HEK293T (cell line): ENCODE measurements around the gene ZCCHC14.

Experiments
- ARNT ChIP-seq: fragments of 450-650 bp; IDR thresholded peaks from 2 replicates; pipeline ENCODE4 v1.6.1; 2017; ENCODE audit warnings: mild to moderate bottlenecking
- BHLHE40 ChIP-seq: fragments of 450-650 bp; IDR thresholded peaks from 2 replicates; pipeline ENCODE4 v1.6.1; 2016; ENCODE audit warnings: mild to moderate bottlenecking, moderate library complexity, borderline replicate concordance
- ELF4 ChIP-seq: fragments of 450-650 bp; IDR thresholded peaks from 2 replicates; pipeline ENCODE4 v1.6.1; 2017; ENCODE audit warnings: antibody characterized with exemption
- FOXA1 ChIP-seq: fragments of 450-650 bp; IDR thresholded peaks from 2 replicates; pipeline ENCODE4 v1.6.1; 2016; ENCODE audit warnings: mild to moderate bottlenecking
- FOXM1 ChIP-seq: fragments of 450-650 bp; IDR thresholded peaks from 2 replicates; pipeline ENCODE4 v1.6.1; 2017; ENCODE audit warnings: mild to moderate bottlenecking, borderline replicate concordance
- HDGF ChIP-seq: fragments of 450-650 bp; IDR thresholded peaks from 2 replicates; pipeline ENCODE4 v1.6.1; 2017; ENCODE audit warnings: antibody characterized with exemption, borderline replicate concordance
- L3MBTL2 ChIP-seq: fragments of 450-650 bp; conservative IDR thresholded peaks from 2 replicates; pipeline ENCODE4 v1.6.1; 2016; ENCODE audit warnings: mild to moderate bottlenecking
- LEF1 ChIP-seq: fragments of 450-650 bp; IDR thresholded peaks from 2 replicates; pipeline ENCODE4 v1.6.1; 2017; ENCODE audit warnings: mild to moderate bottlenecking, borderline replicate concordance
- NFRKB ChIP-seq: fragments of 450-650 bp; IDR thresholded peaks from 2 replicates; pipeline ENCODE4 v1.6.1; 2016; ENCODE audit warnings: mild to moderate bottlenecking, moderate library complexity
- PKNOX1 ChIP-seq: fragments of 450-650 bp; IDR thresholded peaks from 2 replicates; pipeline ENCODE4 v1.6.1; 2016
- SP1 ChIP-seq: fragments of 450-650 bp; IDR thresholded peaks from 2 replicates; pipeline ENCODE4 v1.6.1; 2017
- SUZ12 ChIP-seq: fragments of 450-650 bp; IDR thresholded peaks from 2 replicates; pipeline ENCODE4 v1.6.1; 2016; ENCODE audit warnings: mild to moderate bottlenecking
- TARDBP ChIP-seq: fragments of 450-650 bp; IDR thresholded peaks from 2 replicates; pipeline ENCODE4 v1.6.1; 2016
- ZNF384 ChIP-seq: fragments of 450-650 bp; IDR thresholded peaks from 2 replicates; pipeline ENCODE4 v1.6.1; 2016

GRCh38 chr16:87486713-87487247, 6.0 kb downstream of the ZCCHC14 start:
- TF ChIP-seq HDGF = no peak
- no peak for TF ChIP-seq SP1
- TF ChIP-seq SUZ12 = no peak
- TF ChIP-seq LEF1 = no peak
- no peak for TF ChIP-seq ELF4
- TF ChIP-seq NFRKB = no peak
- TF ChIP-seq FOXA1 = no peak
- TF ChIP-seq FOXM1 = no peak
- no peak for TF ChIP-seq TARDBP
- TF ChIP-seq PKNOX1 = no peak
- TF ChIP-seq BHLHE40 = no peak
- no peak for TF ChIP-seq ZNF384
- no peak for TF ChIP-seq L3MBTL2
- TF ChIP-seq ARNT = no peak
